Activated naive CD4-positive, alpha-beta T cell treated with anti-CD3 and anti-CD28 coated beads, Interleukin-2, amount 10 ng/mL, durations not matched to agents 7 days and 5 days (primary cell): Measurements from ENCODE around the gene MYO5A.
A peak's percentile ranks its signal among the peaks of the same experiment; 100 is the strongest.

Source experiments
- CTCF ChIA-PET: fragments of 350-600 bp; sonication (Branson Sonifier 250); formaldehyde crosslinking; loops from one replicate; lab custom pipeline; 2021; ENCODE audit warnings: antibody characterized with exemption; lab: Charles Lee
- DNase-seq: peaks from one replicate; pipeline ENCODE4 v3.0.0-alpha.2; 2020
- H3K27ac Mint-ChIP-seq: one replicate; pipeline ENCODE4 v1.8.0; 2021; ENCODE audit warnings: mild to moderate bottlenecking, moderate library complexity, mixed read lengths
- H3K27me3 Mint-ChIP-seq: one replicate; pipeline ENCODE4 v1.8.0; 2021; ENCODE audit warnings: mild to moderate bottlenecking, mixed read lengths
- H3K36me3 Mint-ChIP-seq: one replicate; pipeline ENCODE4 v1.8.0; 2021; ENCODE audit warnings: mixed read lengths
- H3K4me1 Mint-ChIP-seq: one replicate; pipeline ENCODE4 v1.8.0; 2021; ENCODE audit warnings: mixed read lengths
- H3K4me3 Mint-ChIP-seq: one replicate; pipeline ENCODE4 v1.8.0; 2021; ENCODE audit warnings: mild to moderate bottlenecking, moderate library complexity, mixed read lengths
- H3K9me3 Mint-ChIP-seq: one replicate; pipeline ENCODE4 v1.8.0; 2021; ENCODE audit warnings: mixed read lengths

Gene MYO5A

DNA sequence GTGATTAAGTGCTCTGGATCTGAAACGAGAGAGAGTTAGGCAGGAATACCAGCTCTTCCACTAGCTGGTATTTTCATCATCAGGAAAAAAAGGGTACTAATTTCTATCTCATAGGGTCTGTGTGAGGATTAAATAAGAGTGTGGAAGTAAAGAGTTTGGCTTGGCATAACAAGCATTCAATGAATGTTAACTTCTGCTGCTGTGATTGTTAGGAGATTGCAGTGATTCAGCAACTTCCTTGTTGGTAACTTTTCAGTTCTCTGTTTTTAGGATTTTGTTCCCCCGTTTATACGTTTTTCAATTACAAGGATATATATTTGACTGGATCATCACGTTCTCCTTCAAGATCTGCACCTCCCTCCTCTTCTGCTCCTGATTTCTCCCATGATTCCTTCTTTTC, 167.2 kb downstream of the MYO5A start:
- Mint-ChIP-seq H3K27ac (no peak overlapping the region), H3K36me3 (peaks cover 38% of the 10 kb centered on the region), H3K9me3 (no peaks in the 10 kb centered on the region), H3K4me3 (no peak overlapping the region), H3K27me3 (no peaks in the 10 kb centered on the region), H3K4me1 (no peaks in the 10 kb centered on the region)
- CTCF ChIA-PET: interaction anchor here (0.8 kb wide), 1 partner anchor 373 kb away, joined by 3 read pairs; no protein-coding TSS in a partner anchor
- DNase-seq: no peak

DNA sequence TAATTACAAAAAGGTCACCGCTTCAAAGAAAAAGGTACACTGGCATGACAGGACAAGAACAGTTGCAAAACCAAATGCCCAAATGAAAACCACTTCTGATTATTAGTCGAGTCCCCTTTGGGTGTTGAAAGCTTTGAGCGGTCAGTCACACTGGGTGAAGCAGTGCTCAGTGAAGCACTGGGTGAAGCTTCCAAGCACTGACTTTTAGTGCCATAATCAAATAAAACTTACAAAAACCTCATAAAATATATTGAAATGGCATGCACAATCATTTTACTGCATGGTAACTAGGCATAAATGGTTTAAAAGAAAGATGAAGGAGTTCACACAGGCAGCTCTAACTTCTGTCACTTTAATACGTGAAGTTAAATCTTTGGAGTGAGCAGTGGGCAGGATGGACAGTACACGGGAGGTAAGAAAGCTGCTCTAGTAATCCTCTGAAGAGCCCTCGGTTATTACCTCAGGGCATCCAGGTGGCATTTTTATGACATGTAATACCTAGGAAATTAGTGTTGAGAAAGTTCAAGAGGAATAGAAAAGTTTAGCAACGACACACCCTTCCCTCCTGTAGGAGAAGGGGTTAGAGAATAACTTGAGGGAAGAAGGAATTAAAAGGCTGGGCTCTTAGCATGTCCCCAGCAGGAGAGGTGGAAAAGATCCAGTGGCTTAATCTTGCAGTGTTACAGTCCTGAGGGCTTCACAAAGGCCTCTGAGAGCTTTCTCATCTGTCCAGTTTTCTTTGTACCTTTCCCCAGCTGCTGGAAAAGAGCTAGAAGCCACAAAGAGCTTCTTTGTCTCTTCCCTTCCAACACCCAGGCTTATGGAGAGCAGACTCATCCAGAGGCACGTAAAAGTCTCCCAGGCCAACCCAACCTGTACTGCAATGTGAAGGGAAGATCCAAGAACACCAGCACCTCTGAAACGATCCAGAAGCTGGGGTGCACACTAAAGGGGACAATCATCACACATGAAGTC, 168.2 kb downstream of the MYO5A start:
- no peaks in the 10 kb centered on the region for H3K9me3 Mint-ChIP-seq
- no peaks in the 10 kb centered on the region for H3K4me1 Mint-ChIP-seq
- H3K36me3 Mint-ChIP-seq: peaks cover 35% of the 10 kb centered on the region
- no peak for DNase-seq
- H3K4me3 Mint-ChIP-seq: no peak overlapping the region
- CTCF ChIA-PET: interaction anchor here (0.8 to 1.0 kb wide), 2 partner anchors 36 to 374 kb away, joined by 3 read pairs; no protein-coding TSS in a partner anchor
- H3K27me3 Mint-ChIP-seq: no peaks in the 10 kb centered on the region
- H3K27ac Mint-ChIP-seq: no peak overlapping the region

DNA sequence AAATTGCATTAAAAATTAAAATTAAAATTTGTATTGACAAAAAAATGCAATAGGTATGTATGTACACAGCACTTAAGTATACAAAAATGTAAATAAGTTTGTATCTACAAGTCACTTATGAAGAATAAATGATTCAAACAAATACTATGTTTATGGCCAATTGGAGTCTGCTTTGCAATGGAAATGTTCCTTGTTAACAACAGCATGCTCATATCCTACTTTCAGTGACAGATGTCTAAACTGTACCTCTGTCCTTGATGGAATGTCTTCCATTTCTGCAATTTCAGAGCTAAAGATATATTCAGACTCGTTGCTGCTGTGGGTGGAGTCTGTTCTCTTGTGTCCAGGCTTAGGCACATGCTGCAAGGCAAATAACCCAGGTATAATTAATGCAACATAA, 169.0 kb downstream of the MYO5A start:
- Mint-ChIP-seq H3K9me3 (no peaks in the 10 kb centered on the region), H3K27ac (no peak overlapping the region), H3K4me1 (no peaks in the 10 kb centered on the region), H3K36me3 (peaks cover 31% of the 10 kb centered on the region), H3K27me3 (no peaks in the 10 kb centered on the region), H3K4me3 (no peak overlapping the region)
- CTCF ChIA-PET: no interaction called here
- DNase-seq: no peak

DNA sequence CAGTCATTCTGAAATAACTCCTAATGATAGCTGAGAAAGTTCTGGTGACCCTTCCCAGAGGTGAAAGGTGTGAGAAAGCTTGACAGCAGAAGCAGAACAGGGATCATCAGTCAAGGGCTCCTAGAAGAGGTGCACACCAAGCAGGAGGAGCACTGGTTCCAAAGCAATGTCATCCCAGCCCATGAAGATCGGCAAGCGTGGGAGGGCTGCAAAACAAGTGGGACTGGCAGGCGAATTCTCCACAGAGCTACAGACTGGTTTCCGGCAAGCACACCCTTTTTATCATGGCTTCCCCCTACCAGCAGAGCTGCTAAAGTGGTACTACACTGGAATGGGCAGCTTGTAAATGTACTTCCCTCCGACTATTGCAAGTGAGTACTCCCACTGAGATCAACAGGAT, 170.7 kb downstream of the MYO5A start:
- Mint-ChIP-seq H3K36me3 (peaks cover 23% of the 10 kb centered on the region), H3K27me3 (no peaks in the 10 kb centered on the region), H3K4me3 (no peak overlapping the region), H3K27ac (no peak overlapping the region), H3K4me1 (no peaks in the 10 kb centered on the region), H3K9me3 (no peaks in the 10 kb centered on the region)
- no peak for DNase-seq
- CTCF ChIA-PET: interaction anchor here (0.7 kb wide), 1 partner anchor 190 kb away, joined by 3 read pairs; no protein-coding TSS in a partner anchor

DNA sequence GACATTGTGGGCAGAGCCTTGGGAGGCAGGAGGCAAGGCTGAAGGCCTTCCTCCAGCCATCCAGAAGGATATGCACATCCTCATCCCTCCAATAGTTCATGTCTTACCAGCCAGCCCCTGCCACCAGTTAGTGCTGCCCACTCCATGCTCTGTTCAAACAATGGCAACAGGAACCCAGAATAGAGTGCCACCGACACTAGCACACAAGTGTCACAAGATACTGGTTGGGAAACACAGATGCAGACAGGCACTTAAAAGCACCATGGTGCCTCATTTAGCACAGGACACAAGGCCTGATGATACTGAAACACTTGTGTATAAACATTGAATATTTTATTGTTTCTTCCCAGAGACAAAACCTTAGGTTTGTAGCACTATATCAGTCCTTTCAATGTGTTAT, 176.6 kb downstream of the MYO5A start:
- CTCF ChIA-PET: no interaction called here
- Mint-ChIP-seq H3K27ac (no peak overlapping the region), H3K9me3 (no peaks in the 10 kb centered on the region), H3K4me1 (no peaks in the 10 kb centered on the region), H3K36me3 (peaks cover 17% of the 10 kb centered on the region), H3K4me3 (no peak overlapping the region), H3K27me3 (no peaks in the 10 kb centered on the region)
- no peak for DNase-seq

DNA sequence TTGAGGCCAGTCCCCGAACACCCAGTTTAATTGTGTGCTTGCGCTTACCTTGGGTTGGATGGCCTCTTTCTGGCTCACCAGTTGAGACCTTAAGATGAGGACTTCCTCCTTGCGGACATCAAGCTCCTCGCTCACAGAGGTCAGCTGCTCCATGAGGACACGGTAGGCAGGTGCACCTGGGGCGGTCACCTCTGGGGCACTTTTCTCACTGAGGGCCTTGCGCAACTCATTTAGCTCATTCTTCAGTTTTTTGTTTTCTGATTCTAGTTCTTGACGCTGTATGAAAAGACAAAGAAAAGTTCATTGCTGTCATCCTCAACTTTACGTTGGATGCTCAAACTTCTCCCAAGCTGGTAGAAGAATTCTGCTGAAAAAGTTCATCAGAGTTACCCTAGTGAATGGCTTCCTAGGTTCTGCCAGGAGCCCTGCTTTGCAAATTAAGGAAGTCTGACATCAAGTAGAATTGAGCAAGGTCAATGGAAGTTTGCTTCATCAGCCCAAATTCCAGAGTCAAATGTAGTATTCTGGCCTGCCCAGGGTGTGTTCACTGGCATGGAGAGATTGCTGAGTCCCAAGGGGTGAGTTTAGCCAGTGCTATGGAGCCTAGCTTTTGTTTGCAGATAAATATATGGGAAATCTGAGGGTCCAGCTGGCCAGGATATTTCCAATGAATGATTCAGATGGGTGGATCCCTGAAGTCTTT, 177.3 kb downstream of the MYO5A start:
- no peaks in the 10 kb centered on the region for H3K4me1 Mint-ChIP-seq
- H3K4me3 Mint-ChIP-seq: no peak overlapping the region

DNA sequence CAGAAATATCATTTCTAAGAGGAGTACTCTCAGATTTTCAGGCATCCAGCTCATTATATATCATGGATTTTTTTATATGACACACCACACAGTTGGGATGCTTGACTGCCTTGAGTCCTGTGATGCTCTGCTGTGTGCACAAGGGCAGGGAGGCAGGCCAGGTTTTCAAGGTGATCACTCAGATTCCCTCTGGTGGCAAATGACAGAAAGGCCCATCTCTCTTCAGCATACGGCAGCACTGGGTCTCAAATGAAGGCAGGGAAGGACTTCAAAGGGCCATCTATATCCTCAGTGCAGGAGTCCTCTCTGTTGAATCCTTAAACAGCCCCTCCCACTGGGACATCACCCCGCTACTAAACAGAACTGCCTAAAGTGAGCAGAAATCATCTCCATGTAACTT, 178.3 kb downstream of the MYO5A start:
- DNase-seq: no peak
- CTCF ChIA-PET: no interaction called here
- Mint-ChIP-seq H3K36me3 (peaks cover 18% of the 10 kb centered on the region), H3K27ac (no peak overlapping the region), H3K27me3 (no peaks in the 10 kb centered on the region), H3K9me3 (no peaks in the 10 kb centered on the region), H3K4me1 (no peaks in the 10 kb centered on the region), H3K4me3 (no peak overlapping the region)

More for the DNA sequence above, 177.3 kb downstream of the MYO5A start:
- Mint-ChIP-seq H3K36me3 (peaks cover 18% of the 10 kb centered on the region), H3K9me3 (no peaks in the 10 kb centered on the region), H3K27ac (peak overlapping the region; percentile 2), H3K27me3 (no peaks in the 10 kb centered on the region)
- CTCF ChIA-PET: no interaction called here
- DNase-seq: no peak

DNA sequence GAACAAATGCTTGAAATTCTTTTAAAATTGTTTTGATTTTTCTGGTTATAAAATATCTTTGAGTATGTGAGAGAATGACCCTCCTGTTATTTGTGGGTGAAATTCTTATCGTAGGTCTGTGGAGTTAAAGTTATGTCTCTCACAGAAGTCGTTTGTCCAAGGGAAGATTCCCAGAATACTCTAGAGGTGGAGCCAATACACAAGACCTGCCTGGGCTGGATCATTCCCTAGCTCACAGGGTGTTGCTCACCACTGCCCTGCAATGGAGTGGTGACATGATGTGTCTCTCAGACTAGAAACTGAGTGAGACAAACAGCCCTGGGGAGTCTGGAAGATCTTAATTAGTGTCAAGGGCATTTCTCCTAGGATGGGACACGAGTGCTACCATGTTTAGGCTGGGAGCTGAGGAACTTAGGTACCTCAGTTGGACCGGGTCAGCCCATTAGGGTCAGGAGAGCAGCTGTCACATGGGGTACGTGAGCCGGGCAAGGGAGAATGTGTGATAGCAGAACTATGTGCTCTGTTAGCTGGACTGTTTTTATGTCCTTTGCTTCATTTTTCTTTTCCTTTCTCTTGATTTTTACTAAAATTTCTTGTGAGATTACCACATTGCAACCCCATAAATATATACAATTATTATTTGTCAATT, 179.5 kb downstream of the MYO5A start:
- no peak overlapping the region for H3K27ac Mint-ChIP-seq
- no peaks in the 10 kb centered on the region for H3K9me3 Mint-ChIP-seq
- H3K4me3 Mint-ChIP-seq: no peak overlapping the region
- CTCF ChIA-PET: no interaction called here
- H3K4me1 Mint-ChIP-seq: no peaks in the 10 kb centered on the region
- no peaks in the 10 kb centered on the region for H3K27me3 Mint-ChIP-seq
- no peak for DNase-seq
- peaks cover 21% of the 10 kb centered on the region for H3K36me3 Mint-ChIP-seq

DNA sequence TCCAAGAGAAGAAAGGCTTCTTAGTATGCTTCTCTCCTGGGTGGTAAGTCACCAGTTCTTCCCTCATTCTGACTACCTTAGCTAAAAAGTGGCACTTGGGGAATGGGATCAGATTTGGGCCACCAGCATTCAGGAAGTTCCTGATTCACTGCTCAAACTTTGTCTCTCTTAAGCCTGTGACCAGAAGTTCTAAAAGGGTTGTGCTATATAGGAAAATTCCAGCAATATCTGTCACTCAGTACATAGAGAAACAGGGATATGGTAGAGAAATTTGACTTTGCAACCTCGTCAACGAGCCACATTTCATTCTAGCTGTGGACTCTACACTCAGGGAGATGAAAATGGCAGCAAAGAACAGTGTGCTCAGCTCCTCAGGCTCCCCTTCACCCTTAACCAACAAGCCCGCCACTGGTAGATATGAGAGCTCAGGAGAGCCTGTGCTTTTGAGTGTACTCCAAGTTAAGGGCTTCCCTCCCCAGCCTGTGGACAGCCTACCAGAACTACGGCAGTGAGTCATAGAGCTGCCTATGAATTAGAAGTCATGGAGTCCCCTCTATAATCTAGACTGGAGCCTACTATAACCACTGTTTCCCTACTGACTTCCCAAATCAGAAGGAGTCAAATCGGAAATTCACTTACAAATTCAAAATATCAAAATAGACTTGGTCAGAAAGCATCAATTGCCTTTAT, 180.5 kb downstream of the MYO5A start:
- Mint-ChIP-seq H3K4me3 (no peak overlapping the region), H3K9me3 (no peaks in the 10 kb centered on the region), H3K27me3 (no peaks in the 10 kb centered on the region), H3K27ac (no peak overlapping the region), H3K4me1 (no peaks in the 10 kb centered on the region), H3K36me3 (peaks cover 22% of the 10 kb centered on the region)
- DNase-seq: no peak
- CTCF ChIA-PET: interaction anchor here (2.0 kb wide), 1 partner anchor 16 kb away, joined by 6 read pairs; no protein-coding TSS in a partner anchor

DNA sequence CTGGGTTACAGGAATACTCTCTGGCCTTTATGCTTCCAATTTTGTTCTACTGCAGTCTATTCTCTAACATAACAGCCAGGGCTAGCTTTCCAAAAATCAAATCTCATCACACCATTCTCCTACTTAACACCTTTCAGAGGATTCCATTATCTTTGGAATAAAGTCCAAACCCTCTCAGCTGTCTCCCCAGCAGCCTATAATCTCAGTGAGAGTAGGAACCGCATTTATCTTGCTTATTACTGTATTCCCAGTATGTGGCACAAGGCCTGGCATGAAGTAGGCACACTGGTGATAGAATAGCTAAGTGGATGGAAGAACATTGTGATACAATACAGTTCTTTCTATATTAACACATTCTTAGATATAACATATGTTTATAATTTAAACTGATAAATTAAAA, 184.1 kb downstream of the MYO5A start:
- CTCF ChIA-PET: no interaction called here
- peaks cover 15% of the 10 kb centered on the region for H3K36me3 Mint-ChIP-seq
- H3K9me3 Mint-ChIP-seq: no peaks in the 10 kb centered on the region
- H3K4me1 Mint-ChIP-seq: no peaks in the 10 kb centered on the region
- H3K27me3 Mint-ChIP-seq: no peaks in the 10 kb centered on the region
- H3K4me3 Mint-ChIP-seq: no peak overlapping the region
- no peak overlapping the region for H3K27ac Mint-ChIP-seq
- no peak for DNase-seq

DNA sequence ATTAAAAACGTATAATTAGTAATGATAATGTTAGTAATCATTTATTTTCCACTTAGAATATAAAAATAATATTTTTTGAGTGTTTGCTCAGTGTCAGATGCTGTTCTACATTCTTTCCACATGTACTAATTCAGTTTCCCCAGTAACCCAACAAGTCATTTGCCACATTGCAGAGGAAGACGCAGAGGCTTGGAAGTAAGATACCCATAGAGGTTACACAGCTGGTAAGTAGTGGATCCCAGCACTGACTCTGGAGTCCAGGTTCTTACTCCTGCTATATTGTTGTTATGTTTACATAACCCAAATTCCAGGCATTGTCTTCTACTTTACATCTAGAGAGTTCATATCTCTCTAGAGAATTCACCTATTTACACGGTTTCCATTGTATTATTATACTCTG, 184.8 kb downstream of the MYO5A start:
- Mint-ChIP-seq H3K9me3 (no peaks in the 10 kb centered on the region), H3K27ac (no peak overlapping the region), H3K4me1 (no peaks in the 10 kb centered on the region), H3K4me3 (no peak overlapping the region), H3K36me3 (peaks cover 14% of the 10 kb centered on the region), H3K27me3 (no peaks in the 10 kb centered on the region)
- no peak for DNase-seq
- CTCF ChIA-PET: interaction anchor here (2.0 kb wide), 1 partner anchor 13 kb away, joined by 7 read pairs; no protein-coding TSS in a partner anchor

DNA sequence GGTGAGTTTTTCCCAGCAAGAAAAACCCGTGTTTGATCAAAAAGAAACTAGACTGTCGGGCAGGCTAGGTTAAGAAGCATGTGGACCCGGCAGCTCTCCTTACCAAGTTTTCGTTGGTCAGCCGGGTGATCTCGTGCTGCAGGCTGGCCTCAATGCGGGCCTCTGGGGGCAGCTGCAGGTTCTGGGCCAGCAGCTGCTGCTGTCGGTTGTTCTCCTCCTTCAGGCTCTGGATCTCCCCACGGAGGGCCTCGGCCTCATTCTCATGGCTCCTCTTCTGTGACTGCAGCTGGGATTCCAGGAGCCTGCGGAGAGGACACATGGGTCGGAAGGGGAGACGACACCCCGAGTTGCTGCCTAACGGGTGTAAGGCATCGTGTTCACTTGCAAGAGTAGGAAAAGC, 188.6 kb downstream of the MYO5A start:
- Mint-ChIP-seq H3K27me3 (no peaks in the 10 kb centered on the region), H3K4me3 (no peak overlapping the region), H3K4me1 (peaks cover 18% of the 10 kb centered on the region), H3K9me3 (no peaks in the 10 kb centered on the region), H3K36me3 (peaks cover 14% of the 10 kb centered on the region), H3K27ac (no peak overlapping the region)
- DNase-seq: no peak
- CTCF ChIA-PET: no interaction called here

DNA sequence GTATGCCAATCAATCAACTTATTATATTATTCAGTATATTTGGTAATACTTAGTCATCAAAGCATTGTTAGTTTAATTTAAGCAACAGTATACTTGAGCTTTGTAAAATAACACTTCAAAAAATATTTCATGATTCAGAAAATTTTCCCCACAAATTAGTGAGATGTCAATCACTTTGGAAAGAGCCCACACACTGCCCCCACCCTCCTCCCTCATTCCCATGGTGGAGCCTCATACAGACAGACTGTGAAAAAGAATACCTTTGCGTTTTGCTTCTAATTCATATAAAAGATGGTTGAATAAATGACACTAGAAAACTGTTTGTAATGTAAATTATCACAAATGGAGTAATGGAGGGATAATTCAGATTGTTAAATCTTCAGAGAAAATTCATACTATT, 189.8 kb downstream of the MYO5A start:
- Mint-ChIP-seq H3K27ac (no peak overlapping the region), H3K4me1 (peaks cover 18% of the 10 kb centered on the region), H3K27me3 (no peaks in the 10 kb centered on the region), H3K36me3 (peaks cover 16% of the 10 kb centered on the region), H3K4me3 (no peak overlapping the region), H3K9me3 (no peaks in the 10 kb centered on the region)
- DNase-seq: no peak
- CTCF ChIA-PET: no interaction called here

DNA sequence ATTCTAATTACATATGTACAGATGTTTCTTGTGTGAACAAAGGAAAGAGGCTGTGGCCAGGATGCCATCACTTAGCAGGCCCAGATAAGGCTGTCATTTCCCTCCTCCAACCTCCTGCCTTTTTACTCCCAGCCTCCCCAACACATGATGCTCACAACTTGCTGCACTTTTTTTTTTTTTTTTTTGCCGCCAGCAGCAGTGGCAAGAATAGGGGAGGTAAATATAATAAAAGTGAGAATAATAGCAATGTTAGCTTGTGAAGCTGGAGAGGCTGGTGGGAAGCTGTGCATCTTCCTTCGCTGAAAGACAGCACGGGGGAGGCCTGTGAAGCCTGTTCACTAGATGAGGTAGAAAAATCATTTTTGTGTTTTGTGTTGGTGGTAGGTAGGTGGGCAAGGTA, 190.6 kb downstream of the MYO5A start:
- no peak overlapping the region for H3K4me3 Mint-ChIP-seq
- DNase-seq: no peak
- peaks cover 16% of the 10 kb centered on the region for H3K36me3 Mint-ChIP-seq
- no peaks in the 10 kb centered on the region for H3K9me3 Mint-ChIP-seq
- no peaks in the 10 kb centered on the region for H3K27me3 Mint-ChIP-seq
- CTCF ChIA-PET: no interaction called here
- no peak overlapping the region for H3K27ac Mint-ChIP-seq
- H3K4me1 Mint-ChIP-seq: peaks cover 22% of the 10 kb centered on the region
